Medulla oblongata (tissue), 1 donor: Measurements from ENCODE around the gene NACC2.

Experiments used
- DNase-seq: peaks from one replicate; pipeline ENCODE4 v3.0.0-alpha.2; 2015; ENCODE audit errors: extremely low spot score

The NACC2 gene

DNA sequence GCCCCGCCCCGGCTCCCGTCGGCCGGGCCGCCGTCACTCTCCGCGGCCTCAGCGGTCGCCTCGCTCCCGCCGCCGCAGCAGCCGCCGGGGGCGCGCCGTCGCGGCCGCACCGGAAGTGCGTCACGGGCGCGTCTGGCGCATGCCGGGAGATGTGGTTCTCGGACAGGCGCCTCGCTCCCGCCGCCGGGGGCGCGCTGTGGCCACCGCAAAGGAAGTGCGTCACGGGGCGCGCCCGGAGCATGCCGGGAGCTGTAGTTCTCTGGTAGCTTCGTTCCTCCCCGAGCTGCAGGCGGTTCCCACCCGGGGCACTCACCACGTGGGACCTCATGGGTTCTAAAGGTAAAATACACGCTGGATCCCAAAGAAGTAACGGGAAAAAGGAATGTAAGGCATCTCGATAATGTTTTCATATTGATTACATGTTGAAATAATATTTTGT is 133.8 kb downstream of the NACC2 start, which contains the start of gene UBAC1:
UBAC1 (minus strand) TSS at position 97 of the 439 bp plus-strand sequence. CDS start 211 bp downstream, outside the sequence.
- DNase-seq = peak; percentile 97

DNA sequence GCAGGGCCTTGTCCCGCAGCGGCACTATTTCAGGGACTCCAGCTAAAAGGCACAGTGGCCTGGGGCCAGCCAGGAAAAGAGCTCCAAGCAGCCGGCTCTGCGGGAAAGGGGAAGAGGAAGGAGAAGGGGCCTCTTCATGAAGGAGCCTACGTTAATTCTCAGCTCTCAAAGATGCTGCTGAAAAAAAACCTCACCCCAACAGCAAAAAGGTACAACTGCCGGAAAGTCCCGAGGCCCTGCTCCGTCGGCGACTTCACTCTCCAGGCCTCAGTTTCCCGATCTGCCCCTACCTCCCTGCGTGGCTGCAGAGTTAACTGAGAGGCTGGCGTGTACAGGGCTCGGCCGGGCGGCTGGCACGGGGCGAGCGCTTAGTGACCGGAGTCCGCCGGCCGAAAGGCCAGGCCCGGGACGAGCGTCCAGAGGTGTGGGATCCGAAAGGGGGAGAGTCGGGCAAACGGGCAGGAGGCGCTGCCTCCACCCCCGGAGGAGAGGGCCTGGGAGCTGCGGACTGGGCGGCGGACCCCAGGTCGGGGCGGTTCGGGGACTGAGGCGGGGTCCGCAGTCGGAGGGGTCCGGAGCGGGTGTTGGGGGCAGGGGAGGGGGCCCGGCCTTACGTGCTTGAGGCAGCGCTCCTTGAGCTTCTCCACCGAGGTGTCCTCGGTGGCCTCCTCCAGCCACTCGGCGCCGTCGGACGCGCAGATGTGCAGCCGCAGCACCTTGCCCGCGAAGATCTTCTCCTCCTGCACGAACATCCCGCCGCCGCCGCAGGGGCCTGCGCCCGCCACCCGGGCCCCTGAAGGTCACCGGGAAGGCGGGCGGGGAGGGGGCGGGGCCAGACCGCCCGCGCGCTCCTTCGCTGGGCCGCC is 134.4 kb downstream of the NACC2 start:
- peak; percentile 33 for DNase-seq

DNA sequence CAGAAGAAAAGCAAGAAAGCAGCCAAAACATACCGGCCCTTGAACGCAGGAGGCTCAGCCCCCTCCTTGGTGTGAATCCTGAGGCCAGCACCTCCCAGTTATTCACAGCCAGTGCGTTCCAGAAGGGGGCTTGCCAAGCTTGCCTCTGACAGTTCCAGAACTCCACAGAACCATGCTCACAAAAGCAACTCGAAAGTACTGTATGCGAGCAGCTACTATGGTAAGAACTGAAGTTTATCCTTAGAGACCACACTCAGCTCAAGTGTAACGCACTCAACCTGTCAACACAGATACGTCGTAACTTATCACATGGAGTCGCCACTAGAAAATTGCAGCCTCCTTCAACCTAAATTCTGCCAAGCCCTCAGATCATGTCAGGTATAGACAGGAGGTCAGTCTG is 135.3 kb downstream of the NACC2 start:
- DNase-seq = no peak

DNA sequence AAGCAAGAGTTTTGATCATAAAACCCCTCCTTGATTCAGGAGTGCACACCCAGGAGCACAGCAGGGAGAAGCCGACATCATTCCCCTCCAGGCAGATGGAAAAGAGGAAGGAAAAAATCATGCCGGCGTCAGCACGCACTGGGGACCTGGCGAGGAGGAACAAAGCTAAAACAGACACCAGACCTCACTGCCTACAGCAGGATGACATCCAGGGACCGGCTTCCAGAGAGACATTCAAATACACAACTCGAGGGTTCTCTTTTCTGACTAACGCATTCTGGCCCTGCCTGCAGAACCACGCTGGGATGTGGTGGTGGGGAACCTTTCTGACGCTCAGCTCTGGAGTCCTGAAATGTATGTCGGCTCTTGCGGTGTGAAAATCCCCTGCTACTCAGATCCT is 136.6 kb downstream of the NACC2 start:
- peak; percentile 66 for DNase-seq

- no peak for DNase-seq
These were observed 137.7 kb downstream of the NACC2 start for GRCh38 chr9:135957431-135957830.

DNA sequence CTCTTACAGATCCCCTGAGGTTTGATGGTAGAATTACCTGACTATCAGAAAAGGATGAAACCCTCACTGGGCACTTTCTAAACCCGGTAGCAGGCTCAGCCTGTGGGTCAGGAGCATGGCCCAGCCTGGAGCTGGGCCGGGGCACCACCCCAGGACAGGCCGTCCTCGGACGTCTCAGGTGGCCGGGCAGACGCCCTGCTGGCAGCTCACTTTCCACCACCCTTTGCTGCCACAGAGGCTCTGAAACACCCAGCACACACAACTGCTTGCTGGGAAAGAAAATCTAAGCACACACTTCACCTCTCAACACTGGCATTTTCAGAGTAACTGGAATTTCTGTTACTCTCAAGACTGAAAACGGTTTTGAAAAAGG is 138.3 kb downstream of the NACC2 start:
- no peak for DNase-seq
